K562 (cell line): ENCODE measurements around the gene MACF1.

ENCODE experiments used
- ATF1 ChIP-seq, 2 experiments: fragments of 450-650 bp in 1 of 2; IDR thresholded peaks; 2 replicates each; pipeline ENCODE4 v1.6.1; 2016; ENCODE audit warnings: missing compliant biosample characterization in 1 of 2, missing genetic modification characterization in 1 of 2
- TEAD2 ChIP-seq: fragments of 450-650 bp; IDR thresholded peaks from 2 replicates; pipeline ENCODE4 v1.6.1; 2016; ENCODE audit warnings: missing genetic modification characterization, control low read depth, missing compliant biosample characterization

DNA sequence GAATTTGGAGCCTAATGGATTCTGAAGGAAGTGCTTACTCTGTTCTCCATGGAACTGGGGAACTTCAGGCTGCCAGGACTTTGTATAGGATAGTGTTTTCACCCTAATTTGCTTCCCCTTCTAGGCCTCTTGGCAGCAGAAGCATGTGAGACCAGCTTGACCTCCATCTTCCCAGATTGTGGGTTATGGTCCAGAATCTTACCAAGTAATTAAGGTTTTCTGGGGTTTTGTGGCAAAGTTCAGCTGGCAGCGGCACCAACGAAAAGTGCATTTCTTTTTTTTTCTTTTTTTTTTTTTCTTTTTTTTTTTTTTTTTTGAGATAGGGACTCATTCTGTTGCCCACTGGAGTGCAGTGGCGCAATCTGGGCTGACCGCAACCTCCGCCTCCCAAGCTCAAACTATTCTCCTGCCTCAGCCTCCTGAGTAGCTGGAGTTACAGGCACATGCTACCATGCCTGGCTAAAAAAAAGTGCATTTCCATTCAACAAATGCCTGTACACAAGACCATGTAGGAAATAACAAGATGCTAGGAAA is 283.6 kb downstream of the MACF1 start:
- TF ChIP-seq TEAD2, result no peak
- no peak for TF ChIP-seq ATF1 (CRISPR knock-in tag; IDR thresholded peaks at IDR 0.05)
- TF ChIP-seq ATF1 (tag; IDR thresholded peaks at IDR 0.05), result no peak
